GM19397 (cell line): Measurements from ENCODE around the gene AKR1B15.
"Not testable (repeated sequence)": the region's sequence is repeated elsewhere in the genome, so short reads cannot be mapped to it uniquely, and the experiment has no call there.

Source experiments
- ATAC-seq: cut with Tn5 transposase; IDR thresholded peaks from one replicate; pipeline ENCODE4 v1.9.1; 2021; ENCODE audit warnings: mild to moderate bottlenecking, moderate library complexity; ENCODE audit not compliant: unreplicated experiment

The AKR1B15 gene

DNA sequence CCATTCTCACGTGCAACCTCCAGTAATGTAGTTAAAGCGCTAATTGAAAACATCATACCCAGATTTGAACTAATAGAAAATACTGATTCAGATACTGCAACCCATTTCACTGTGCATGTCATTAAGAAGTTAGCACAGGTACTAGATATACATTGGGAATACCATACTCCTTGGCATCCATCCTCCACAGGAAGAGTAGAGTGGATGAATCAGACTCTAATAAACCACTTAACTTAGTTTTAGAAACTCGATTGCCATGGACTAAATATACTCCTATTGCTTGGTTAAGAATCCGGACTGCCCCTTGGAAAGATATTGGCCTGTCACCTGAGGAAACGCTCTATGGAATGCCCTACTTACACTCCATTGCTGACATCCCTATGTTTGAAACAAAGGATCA, 9.5 kb downstream of the AKR1B15 start:
- ATAC-seq: no peak

- ATAC-seq: not testable (repeated sequence)
Observed at GRCh38 chr7:134561616-134562015, 12.7 kb downstream of the AKR1B15 start.

DNA sequence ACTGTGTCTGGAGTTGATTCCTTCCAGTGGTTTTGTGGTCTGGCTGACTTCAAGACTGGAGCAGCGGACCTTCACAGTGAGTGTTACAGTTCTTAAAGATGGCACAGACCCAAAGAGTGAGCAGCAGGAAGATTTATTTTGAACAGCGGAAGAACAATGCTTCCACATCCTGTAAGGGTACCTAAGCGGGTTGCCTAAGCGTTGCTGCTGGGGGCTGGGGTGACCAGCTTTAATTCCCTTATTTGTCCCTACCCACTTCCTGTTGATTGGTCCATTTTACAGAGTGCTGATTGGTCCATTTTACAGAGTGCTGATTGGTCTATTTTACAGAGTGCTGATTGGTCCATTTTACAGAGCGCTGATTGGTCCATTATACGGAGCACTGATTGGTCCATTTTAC, 13.2 kb downstream of the AKR1B15 start:
- no peak for ATAC-seq

- ATAC-seq: not testable (repeated sequence)
Observed at GRCh38 chr7:134563398-134563749, 14.5 kb downstream of the AKR1B15 start.

DNA sequence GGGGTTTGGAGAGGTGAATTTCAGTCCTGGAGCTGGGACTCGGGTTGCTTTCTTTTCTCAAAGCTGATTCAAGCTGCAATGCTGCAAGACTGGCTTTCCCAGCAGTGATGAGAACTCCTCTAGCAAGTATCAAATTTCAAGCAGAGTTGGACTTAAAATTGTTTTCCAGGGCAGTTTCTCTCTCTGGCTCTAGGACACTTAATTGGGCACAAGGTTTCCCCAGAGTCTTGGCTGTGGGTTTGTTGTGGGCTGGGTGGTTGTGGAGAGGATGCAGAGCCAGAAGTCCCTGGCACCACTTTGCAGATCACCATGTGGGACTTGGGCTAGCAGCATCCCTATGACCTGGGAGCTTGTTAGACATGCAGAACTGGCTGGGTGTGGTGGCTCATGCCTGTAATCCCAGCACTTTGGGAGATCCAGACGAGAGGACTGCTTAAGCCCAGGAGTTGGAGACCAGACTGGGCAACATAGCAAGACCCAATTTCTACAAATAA, 16.8 kb downstream of the AKR1B15 start:
- ATAC-seq: no peak

DNA sequence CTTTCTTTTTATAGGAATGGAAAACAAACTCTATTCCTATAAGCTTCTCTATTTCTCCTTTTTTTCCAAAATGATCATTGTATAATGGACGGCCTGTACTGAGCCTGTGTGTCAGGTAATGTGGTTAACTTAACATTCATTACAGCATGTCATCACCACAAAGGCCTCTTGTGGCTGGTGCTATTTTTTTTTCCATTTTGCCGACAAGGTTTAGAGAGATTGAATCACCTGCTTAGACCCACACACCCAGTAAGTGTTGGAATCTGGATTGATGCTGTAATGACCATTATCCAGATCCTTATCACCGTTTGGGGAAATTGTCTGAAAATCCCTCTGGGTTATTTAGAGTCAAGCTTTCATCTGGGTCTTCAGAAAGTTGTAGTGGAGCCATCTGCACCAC, 18.5 kb downstream of the AKR1B15 start:
- no peak for ATAC-seq

DNA sequence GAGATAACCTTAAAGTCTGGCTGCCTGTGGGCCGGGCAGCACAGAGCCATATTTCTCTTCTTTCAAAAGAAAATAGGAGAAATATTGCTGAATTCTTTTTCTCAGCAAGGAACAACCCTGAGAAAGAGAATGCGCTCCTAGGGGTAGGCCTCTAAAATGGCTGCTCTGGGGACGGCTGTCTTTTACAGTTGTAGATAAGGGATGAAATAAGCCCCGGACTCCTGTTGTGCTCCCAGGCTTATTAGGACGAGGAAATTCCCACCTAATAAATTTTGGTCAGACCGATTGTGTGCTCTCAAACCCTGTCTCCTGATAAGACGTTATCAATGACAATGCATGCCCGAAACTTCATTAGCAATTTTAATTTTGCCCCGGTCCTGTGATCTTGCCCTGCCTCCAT, 21.1 kb downstream of the AKR1B15 start:
- ATAC-seq: not testable (repeated sequence)

- no peak for ATAC-seq
Observed at GRCh38 chr7:134571101-134571500, 22.2 kb downstream of the AKR1B15 start.

DNA sequence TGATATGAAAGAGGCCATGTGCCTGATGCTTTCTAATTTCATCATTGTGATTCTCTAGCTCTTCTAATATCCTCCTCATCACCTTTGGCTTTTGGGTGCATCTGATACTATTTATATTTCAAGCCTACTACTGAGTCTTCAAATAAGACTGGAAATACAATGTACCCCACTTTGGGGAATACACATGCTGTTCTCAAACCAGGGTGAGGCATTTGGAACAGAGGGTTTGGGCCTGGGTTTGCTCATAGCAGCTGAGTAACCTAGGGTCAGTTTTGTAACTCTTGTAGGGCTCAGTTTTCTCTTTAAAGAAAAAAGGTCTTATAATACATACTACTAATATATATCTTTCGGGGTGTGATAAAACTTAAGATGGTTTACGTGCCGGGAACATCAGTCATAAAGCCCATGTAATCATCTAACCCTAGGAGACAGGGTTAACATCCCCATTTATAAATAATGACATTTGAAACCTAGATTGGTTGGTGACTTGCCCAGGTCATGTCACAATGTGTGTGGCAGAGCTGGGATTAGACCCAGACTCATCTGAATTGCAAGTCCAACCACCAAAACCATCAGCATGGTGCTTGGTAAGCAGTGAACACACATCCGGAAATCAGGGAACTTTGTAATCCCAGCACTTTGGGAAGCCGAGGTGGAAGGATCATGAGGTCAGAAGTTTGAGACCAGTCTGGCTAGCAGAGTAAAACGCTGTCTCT, 23.0 kb downstream of the AKR1B15 start:
- ATAC-seq: no peak

GRCh38 chr7:134574322-134574721, 25.4 kb downstream of the AKR1B15 start:
- ATAC-seq: no peak

GRCh38 chr7:134584290-134584689, 35.4 kb downstream of the AKR1B15 start:
- no peak for ATAC-seq

DNA sequence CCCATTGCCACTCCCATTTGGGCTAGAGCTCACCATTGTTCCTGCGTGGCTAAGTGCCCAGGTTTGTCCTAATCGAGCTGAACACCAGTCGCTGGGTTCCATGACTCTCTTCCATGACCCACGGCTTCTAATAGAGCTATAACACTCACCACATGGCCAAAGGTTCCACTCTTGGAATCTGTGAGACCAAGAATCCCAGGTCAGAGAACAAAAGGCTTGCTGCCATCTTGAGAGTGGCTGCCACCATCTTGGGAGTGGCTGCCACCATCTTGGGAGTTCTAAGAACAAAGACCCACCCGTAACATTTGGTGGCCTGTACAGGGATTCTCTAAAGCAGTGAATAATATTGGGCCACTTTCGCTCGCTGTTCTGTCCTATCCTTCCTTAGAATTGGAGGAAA, 37.0 kb downstream of the AKR1B15 start:
- no peak for ATAC-seq

- no peak for ATAC-seq
Observed at GRCh38 chr7:134587750-134588149, 38.8 kb downstream of the AKR1B15 start.

GRCh38 chr7:134589491-134589941, 40.6 kb downstream of the AKR1B15 start:
- ATAC-seq: no peak

DNA sequence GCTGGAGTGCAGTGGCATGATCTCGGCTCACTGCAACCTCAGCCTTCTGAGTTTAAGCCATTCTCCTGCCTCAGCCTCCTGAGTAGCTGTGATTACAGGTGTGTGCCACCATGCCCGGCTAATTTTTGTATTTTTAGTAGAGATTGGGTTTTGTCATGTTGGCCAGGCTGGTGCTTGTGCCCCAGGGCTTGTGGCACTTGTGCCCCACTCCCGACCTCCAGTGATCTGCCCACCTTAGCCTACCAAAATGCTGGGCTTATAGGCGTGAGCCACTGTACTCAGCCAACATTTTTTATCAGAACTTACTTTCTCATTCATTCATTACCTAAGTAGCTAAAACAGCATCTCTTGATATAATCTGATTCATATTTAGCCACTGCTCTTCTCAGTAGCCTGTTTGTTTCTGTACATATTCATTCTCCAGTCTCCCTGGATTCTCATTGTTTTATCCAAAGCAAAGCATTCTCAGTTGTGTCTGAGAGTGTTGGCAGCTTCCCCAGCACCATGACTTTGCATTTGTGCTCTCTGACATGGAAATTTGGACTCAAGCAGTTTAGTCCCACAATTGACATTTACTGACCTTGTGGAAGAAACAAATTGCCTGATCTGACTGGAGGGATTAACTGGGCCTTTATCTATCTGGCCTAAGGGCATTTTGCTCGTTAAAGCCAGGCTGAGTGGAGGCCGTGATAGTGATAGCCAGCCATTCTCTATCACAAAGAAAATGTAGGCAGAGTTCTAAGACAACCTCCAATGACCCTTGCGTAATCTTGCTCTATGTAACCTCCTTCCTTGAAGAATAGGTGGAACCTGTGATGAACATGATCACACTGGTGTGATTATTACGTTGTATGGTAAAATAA, 44.9 kb downstream of the AKR1B15 start:
- ATAC-seq: no peak

DNA sequence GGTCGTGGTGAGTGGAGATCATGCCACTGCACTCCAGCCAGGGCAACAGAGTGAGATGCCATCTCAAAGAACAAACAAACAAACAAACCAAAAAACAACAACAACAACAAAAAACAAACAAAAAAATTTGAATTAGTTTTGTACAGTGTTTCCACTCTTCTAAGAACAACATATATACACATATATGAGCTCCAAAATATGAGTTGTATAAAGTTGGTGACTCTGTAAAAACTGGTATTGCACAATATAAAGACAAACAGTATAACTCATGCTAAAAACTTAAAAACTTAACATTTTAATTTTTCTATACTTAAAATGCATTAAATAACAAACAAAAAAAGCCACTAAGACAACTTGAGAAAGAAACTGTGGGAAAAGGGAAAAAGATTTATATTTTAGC, 46.0 kb downstream of the AKR1B15 start:
- no peak for ATAC-seq

- ATAC-seq: no peak
Observed at GRCh38 chr7:134599371-134599770, 50.5 kb downstream of the AKR1B15 start.

DNA sequence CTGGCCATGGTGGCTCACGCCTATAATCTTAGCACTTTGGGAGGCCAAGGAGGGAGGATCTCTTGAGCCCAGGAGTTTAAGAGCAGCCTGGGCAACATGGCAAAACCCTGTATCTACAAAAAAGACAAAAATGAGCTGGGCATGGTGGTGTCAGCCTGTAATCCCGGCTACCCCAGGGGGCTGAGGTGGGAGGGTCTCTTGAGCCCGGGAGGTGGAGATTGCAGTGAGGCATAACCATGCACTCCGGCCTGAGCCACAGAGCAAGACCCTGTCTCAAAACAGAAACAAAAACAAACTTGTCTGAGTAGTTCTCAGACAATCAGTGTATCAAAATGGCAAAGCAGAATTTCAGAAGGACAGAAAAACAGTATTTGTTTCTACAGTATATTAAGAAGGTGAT, 52.5 kb downstream of the AKR1B15 start:
- ATAC-seq: no peak

DNA sequence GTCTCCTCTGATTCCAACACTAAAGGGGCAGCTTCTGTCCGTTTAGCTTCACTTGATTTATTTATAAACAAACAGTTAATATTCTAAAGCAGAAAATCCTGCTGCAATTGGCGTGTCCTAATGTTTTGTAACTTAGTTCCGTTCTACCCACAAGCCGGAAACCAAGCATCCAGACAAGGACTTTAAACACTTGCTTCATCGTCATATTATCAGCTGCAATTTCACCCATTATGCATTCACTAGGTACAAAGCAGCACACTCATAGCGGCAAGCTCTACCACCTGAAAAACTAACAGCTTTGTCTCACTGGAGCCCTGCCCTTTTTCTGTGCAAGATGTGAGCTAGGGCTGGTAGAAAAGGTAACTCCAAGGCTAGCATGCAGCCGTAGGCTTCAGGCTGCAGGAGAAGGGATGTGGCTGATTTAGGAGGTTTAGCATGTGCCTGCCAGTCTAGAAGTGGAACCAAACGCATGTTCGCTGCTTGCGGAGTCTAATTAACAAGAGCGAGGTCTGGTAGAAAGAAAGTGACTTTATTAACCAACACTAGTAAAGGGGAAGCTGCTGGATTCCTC, 54.1 kb downstream of the AKR1B15 start:
- no peak for ATAC-seq

- ATAC-seq: no peak
Observed at GRCh38 chr7:134605978-134606923, 57.3 kb downstream of the AKR1B15 start.
